A549 (cell line): ENCODE results near the gene SENP5. TPM values are rescaled to one million over a fixed set of nuclear protein-coding genes. Genes with fewer than 3 reads are reported as not detected.

Source experiments
- ATAC-seq, 2 experiments: fragments of 200-7000 bp in 1 of 2; fragments of >200 bp in 1 of 2; cut with Nextera tagmentation in 1 of 2; cut with Tn5 transposase in 1 of 2; 3 replicates each; pipeline versions ENCODE4 v1.8.0 to v1.9.1; 2018 to 2020; ENCODE audit warnings: mild to moderate bottlenecking in 1 of 2, moderate library complexity in 1 of 2
- CTCF ChIA-PET: fragments of 300-600 bp; sonication (Branson Sonifier 250); formaldehyde crosslinking; extraction: SDS; loops from one replicate; lab custom pipeline; 2021; ENCODE audit warnings: antibody characterized with exemption, inconsistent platforms; lab: Yijun Ruan, JAX
- POLR2A ChIA-PET: fragments of 350-600 bp; formaldehyde crosslinking; extraction: SDS; loops from one replicate; lab custom pipeline; 2021; ENCODE audit warnings: antibody characterized with exemption, inconsistent platforms; lab: Yijun Ruan, JAX
- DNase-seq, 2 experiments: peaks; one replicate each; pipeline versions ENCODE4 v3.0.0 to v3.0.0-alpha.2; 2011 to 2016; ENCODE audit warnings: low read depth in 1 of 2, low spot score in 1 of 2
- FAIRE-seq: peaks from 2 replicates; lab custom pipeline; 2011; peaks lifted over from hg19 to GRCh38; lab: Jason Lieb, UNC
- H3K27ac ChIP-seq, 2 experiments: fragments of >200 bp; sonication (Bioruptor Twin); formaldehyde crosslinking; 3 replicates each; pipeline ENCODE4 v1.5.1; 2016 to 2017
- H3K4me1 ChIP-seq: fragments of >200 bp; sonication (Bioruptor Twin); formaldehyde crosslinking; 3 replicates; pipeline ENCODE4 v1.6.1; 2016
- H3K4me2 ChIP-seq: fragments of >200 bp; sonication (Bioruptor Twin); formaldehyde crosslinking; 3 replicates; pipeline ENCODE4 v1.6.1; 2016
- H3K4me3 ChIP-seq: fragments of >200 bp; sonication (Bioruptor Twin); formaldehyde crosslinking; 3 replicates; pipeline ENCODE4 v1.5.1; 2016
- H3K9me3 ChIP-seq: fragments of >200 bp; sonication (Bioruptor Twin); formaldehyde crosslinking; 3 replicates; pipeline ENCODE4 v1.6.1; 2016
- CBX8 ChIP-seq: fragments of 200-600 bp; sonication (generic); IDR thresholded peaks from 2 replicates; pipeline ENCODE4 v1.6.1; 2016
- CHD2 ChIP-seq: fragments of 150-350 bp; IDR thresholded peaks from 2 replicates; pipeline ENCODE4 v1.6.1; 2014; ENCODE audit warnings: low read length; ENCODE audit not compliant: partially characterized antibody
- CHD4 ChIP-seq: fragments of 200-600 bp; sonication (generic); IDR thresholded peaks from 2 replicates; pipeline ENCODE4 v1.6.1; 2016; ENCODE audit warnings: antibody characterized with exemption, mild to moderate bottlenecking, borderline replicate concordance
- CTCF ChIP-seq: fragments of >200 bp; sonication (Bioruptor Twin); formaldehyde crosslinking; IDR thresholded peaks from 3 replicates; pipeline ENCODE4 v1.5.1; 2016
- E2F6 ChIP-seq: IDR thresholded peaks from 2 replicates; pipeline ENCODE4 v1.6.1; 2012; ENCODE audit warnings: low read depth, borderline replicate concordance
- EHMT2 ChIP-seq: fragments of 200-600 bp; sonication (generic); IDR thresholded peaks from 2 replicates; pipeline ENCODE4 v1.6.1; 2016; ENCODE audit warnings: antibody characterized with exemption, low read depth, mild to moderate bottlenecking, moderate library complexity
- ELK1 ChIP-seq: fragments of 150-350 bp; IDR thresholded peaks from 2 replicates; pipeline ENCODE4 v1.6.1; 2014; ENCODE audit warnings: low read depth, mild to moderate bottlenecking, low read length
- FOXS1 ChIP-seq: fragments of 250-450 bp; sonication (Bioruptor Pico); IDR thresholded peaks from 2 replicates; pipeline ENCODE4 v1.5.0; 2020; ENCODE audit warnings: mild to moderate bottlenecking, moderate library complexity
- HES2 ChIP-seq: fragments of >200 bp; sonication (Bioruptor Twin); formaldehyde crosslinking; IDR thresholded peaks from 2 replicates; pipeline ENCODE4 v1.6.1; 2016
- HEYL ChIP-seq: fragments of 250-450 bp; sonication (Bioruptor Pico); IDR thresholded peaks from 2 replicates; pipeline ENCODE4 v1.8.0; 2021; ENCODE audit warnings: mild to moderate bottlenecking, moderate library complexity
- HMGXB4 ChIP-seq: fragments of 250-450 bp; sonication (Bioruptor Pico); IDR thresholded peaks from 2 replicates; pipeline ENCODE4 v1.5.0; 2021; ENCODE audit warnings: mild to moderate bottlenecking, moderate library complexity, borderline replicate concordance
- HOXB5 ChIP-seq: fragments of 250-450 bp; sonication (Bioruptor Pico); IDR thresholded peaks from 2 replicates; pipeline ENCODE4 v1.5.0; 2020; ENCODE audit warnings: mild to moderate bottlenecking, moderate library complexity
- JUN ChIP-seq, 2 experiments: fragments of >200 bp; sonication (Bioruptor Twin); formaldehyde crosslinking; IDR thresholded peaks; 2 replicates in 1 of 2; 3 replicates in 1 of 2; pipeline ENCODE4 v1.6.1; 2016 to 2017
- MAX ChIP-seq: IDR thresholded peaks from 2 replicates; pipeline ENCODE4 v1.6.1; 2012
- RAD21 ChIP-seq, 2 experiments: fragments of >200 bp in 1 of 2; sonication (Bioruptor Twin) in 1 of 2; formaldehyde crosslinking in 1 of 2; IDR thresholded peaks in 1 of 2; conservative IDR thresholded peaks in 1 of 2; 2 replicates in 1 of 2; 3 replicates in 1 of 2; pipeline ENCODE4 v1.6.1; 2012 to 2018; ENCODE audit warnings: inconsistent platforms in 1 of 2
- RCOR1 ChIP-seq: fragments of 150-350 bp; IDR thresholded peaks from 2 replicates; pipeline ENCODE4 v1.6.1; 2014; ENCODE audit warnings: antibody characterized with exemption, low read length, low read depth
- RFX5 ChIP-seq: fragments of 450-650 bp; IDR thresholded peaks from 2 replicates; pipeline ENCODE4 v1.7.1; 2014; ENCODE audit warnings: antibody characterized with exemption, mild to moderate bottlenecking, moderate library complexity
- SMC3 ChIP-seq: fragments of >200 bp; sonication (Bioruptor Twin); formaldehyde crosslinking; IDR thresholded peaks from 3 replicates; pipeline ENCODE4 v1.6.1; 2018; ENCODE audit warnings: inconsistent platforms
- TP53 ChIP-seq: fragments of 250-450 bp; sonication (Bioruptor Pico); IDR thresholded peaks from 2 replicates; pipeline ENCODE4 v1.5.0; 2021; ENCODE audit warnings: mild to moderate bottlenecking, moderate library complexity
- USF2 ChIP-seq: fragments of 450-650 bp; IDR thresholded peaks from 2 replicates; pipeline ENCODE4 v1.6.1; 2014; ENCODE audit warnings: antibody characterized with exemption
- ZC3H11A ChIP-seq: fragments of 450-650 bp; IDR thresholded peaks from 2 replicates; pipeline ENCODE4 v1.6.1; 2014; ENCODE audit warnings: antibody characterized with exemption, mild to moderate bottlenecking
- ZNF302 ChIP-seq: fragments of 250-450 bp; sonication (Bioruptor Pico); IDR thresholded peaks from 2 replicates; pipeline ENCODE4 v1.9.0; 2021; ENCODE audit warnings: inconsistent platforms, mild to moderate bottlenecking, moderate library complexity
- WGBS: methylation state at CpG from one replicate; pipeline ENCODE4 v1.1.6; 2017; ENCODE audit errors: missing lambda C conversion rate; 5-methylcytosine and 5-hydroxymethylcytosine counted together
- polyA plus RNA-seq, 4 experiments: library from polyadenylated mRNA; depleted of rRNA in 3 of 4; stranded (reverse); fragments of >200 nt; fragmentation: RNase III in 1 of 4; extraction: RNeasy Plus Mini Kit Qiagen cat#74134 plus additional on column Dnase treatment in 1 of 4; gene quantifications; 2 replicates in 3 of 4; 3 replicates in 1 of 4; pipeline ENCODE4 v1.2.3, GENCODE V29; 2011 to 2017

SENP5 gene
- polyA plus RNA-seq, 2 of the 4 experiments (the other 2 are of a cell fraction): 6.8 to 12.9 TPM

GRCh38 chr3:196969660-196970546, 102.2 kb downstream of the SENP5 start:
- Histone ChIP-seq H3K27ac (peak overlapping the region; percentile 80 to 97), H3K4me1 (no peaks in the 10 kb centered on the region), H3K4me3 (peak overlapping the region; percentile 93), H3K4me2 (peak overlapping the region; percentile 91), H3K9me3 (no peaks in the 10 kb centered on the region; the same call in 2 of the 3 replicates)
- ChIA-PET CTCF (interaction anchor here (0.6 to 2.3 kb wide), 19 partner anchors 9 to 441 kb away, joined by 3 to 17 read pairs (median 4); partner anchors contain the start of genes FBXO45 and WDR53), POLR2A (interaction anchor here (1.0 kb wide), 1 partner anchor 441 kb away, joined by 3 read pairs; no protein-coding TSS in a partner anchor)
- FAIRE-seq (no peak), DNase-seq (peak; percentile 55 to 68), ATAC-seq (peak; percentile 85 to 93)
- 26% methylated on average over 22 of the region's 100 CpGs for WGBS
- no peak for TF ChIP-seq RFX5
- peak; percentile 39; the same call in 1 of the 2 replicates for TF ChIP-seq MAX
- TF ChIP-seq ELK1: no peak
- TF ChIP-seq HOXB5 (CRISPR knock-in tag): 0 out of 2 replicates have a peak, but pooled peaks have one; percentile 57
- peak; percentile 76 for TF ChIP-seq E2F6
- peak in 1 of 2 experiments; percentile 30; a peak in 1 of 5 replicates for TF ChIP-seq JUN (IDR thresholded peaks at IDR 0.05)
- peak; percentile 45 to 72; a peak in 4 of 5 replicates for TF ChIP-seq RAD21 (conservative IDR thresholded peaks at IDR 0.05 in 1 of 2, IDR thresholded peaks at IDR 0.05 in 1 of 2)
- TF ChIP-seq SMC3: peak; percentile 75
- no peak for TF ChIP-seq HES2
- peak; percentile 71 for TF ChIP-seq CTCF

- WGBS: 70% methylated on average over 15 of the region's 15 CpGs
- no peak for FAIRE-seq
- TF ChIP-seq ZC3H11A: no peak
- no peak for ATAC-seq
- no peaks in the 10 kb centered on the region; the same call in 2 of the 3 replicates for H3K9me3 ChIP-seq
- peak overlapping the region; percentile 91; the same call in 1 of the 3 replicates for H3K4me2 ChIP-seq
- CTCF ChIA-PET: interaction anchor here (1.0 to 2.3 kb wide), 8 partner anchors 9 to 442 kb away, joined by 3 to 17 read pairs (median 6); no protein-coding TSS in a partner anchor
- no peak overlapping the region for H3K4me3 ChIP-seq
- H3K27ac ChIP-seq: no peak overlapping the region
- no peak for DNase-seq
- no peaks in the 10 kb centered on the region for H3K4me1 ChIP-seq
- POLR2A ChIA-PET: interaction anchor here (0.5 kb wide), 1 partner anchor 32 kb away, joined by 3 read pairs; no protein-coding TSS in a partner anchor
These were observed 102.9 kb downstream of the SENP5 start for GRCh38 chr3:196970547-196971093.

- H3K9me3 ChIP-seq: no peaks in the 10 kb centered on the region; the same call in 2 of the 3 replicates
- H3K27ac ChIP-seq: no peak overlapping the region
- CTCF ChIA-PET: interaction anchor here (1.0 to 2.3 kb wide), 4 partner anchors 8 to 363 kb away, joined by 6 to 17 read pairs (median 9); no protein-coding TSS in a partner anchor
- ATAC-seq (no peak), DNase-seq (no peak), FAIRE-seq (no peak)
- WGBS: 60% methylated on average over 7 of the region's 7 CpGs
- H3K4me2 ChIP-seq: no peak overlapping the region
- POLR2A ChIA-PET: interaction anchor here (0.5 to 0.6 kb wide), 2 partner anchors 32 to 441 kb away, joined by 3 to 4 read pairs; no protein-coding TSS in a partner anchor
- no peak overlapping the region for H3K4me3 ChIP-seq
- H3K4me1 ChIP-seq: no peaks in the 10 kb centered on the region
- TF ChIP-seq ZNF302 (CRISPR knock-in tag): no peak
- no peak for TF ChIP-seq USF2
- TF ChIP-seq EHMT2: no peak
- no peak for TF ChIP-seq CHD4
- TF ChIP-seq HEYL (CRISPR knock-in tag): no peak
- TF ChIP-seq TP53 (CRISPR knock-in tag): no peak
- no peak for TF ChIP-seq FOXS1 (CRISPR knock-in tag)
- TF ChIP-seq RFX5: no peak
- TF ChIP-seq CHD2: no peak
- no peak for TF ChIP-seq CBX8
- TF ChIP-seq HMGXB4 (CRISPR knock-in tag): no peak
- no peak for TF ChIP-seq RCOR1
These were observed 103.5 kb downstream of the SENP5 start for GRCh38 chr3:196971094-196971698.
